ENCODE measurements around the gene VKORC1L1.

DNA sequence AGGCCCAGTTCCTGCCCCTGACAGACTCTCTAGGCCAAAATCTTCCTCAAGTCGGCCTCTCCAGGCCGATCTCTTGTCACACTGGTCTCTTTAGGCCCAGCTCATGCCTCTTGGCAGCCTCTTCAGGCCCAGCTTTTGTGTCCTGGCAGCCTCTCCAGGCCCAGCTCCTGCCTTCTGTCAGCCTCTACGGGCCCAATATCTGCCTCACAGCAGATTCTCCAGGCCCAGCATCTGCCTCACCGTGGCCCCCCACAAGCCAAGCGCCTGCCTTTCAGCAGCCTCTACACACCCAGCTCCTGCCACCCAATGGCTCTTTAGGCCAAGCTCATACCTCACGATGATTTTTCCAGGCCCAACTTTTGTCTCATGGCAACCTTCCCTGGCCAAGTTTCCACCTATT is 33.0 kb upstream of the VKORC1L1 start:
- TF ChIP-seq, protein P1, sequence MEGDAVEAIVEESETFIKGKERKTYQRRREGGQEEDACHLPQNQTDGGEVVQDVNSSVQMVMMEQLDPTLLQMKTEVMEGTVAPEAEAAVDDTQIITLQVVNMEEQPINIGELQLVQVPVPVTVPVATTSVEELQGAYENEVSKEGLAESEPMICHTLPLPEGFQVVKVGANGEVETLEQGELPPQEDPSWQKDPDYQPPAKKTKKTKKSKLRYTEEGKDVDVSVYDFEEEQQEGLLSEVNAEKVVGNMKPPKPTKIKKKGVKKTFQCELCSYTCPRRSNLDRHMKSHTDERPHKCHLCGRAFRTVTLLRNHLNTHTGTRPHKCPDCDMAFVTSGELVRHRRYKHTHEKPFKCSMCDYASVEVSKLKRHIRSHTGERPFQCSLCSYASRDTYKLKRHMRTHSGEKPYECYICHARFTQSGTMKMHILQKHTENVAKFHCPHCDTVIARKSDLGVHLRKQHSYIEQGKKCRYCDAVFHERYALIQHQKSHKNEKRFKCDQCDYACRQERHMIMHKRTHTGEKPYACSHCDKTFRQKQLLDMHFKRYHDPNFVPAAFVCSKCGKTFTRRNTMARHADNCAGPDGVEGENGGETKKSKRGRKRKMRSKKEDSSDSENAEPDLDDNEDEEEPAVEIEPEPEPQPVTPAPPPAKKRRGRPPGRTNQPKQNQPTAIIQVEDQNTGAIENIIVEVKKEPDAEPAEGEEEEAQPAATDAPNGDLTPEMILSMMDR (conservative IDR thresholded peaks at IDR 0.05) = no peak
- no peak for TF ChIP-seq ZFX (IDR thresholded peaks at IDR 0.05)
